Activated CD4-positive, alpha-beta T cell treated with anti-CD3 and anti-CD28 coated beads, Interleukin-2, amount 50 U/mL, for 4 hours (primary cell): ENCODE data around the gene KIAA0319L.

Source experiments
- DNase-seq, 2 experiments: peaks; one replicate each; pipeline ENCODE4 v3.0.0-alpha.2; 2020

The KIAA0319L gene

DNA sequence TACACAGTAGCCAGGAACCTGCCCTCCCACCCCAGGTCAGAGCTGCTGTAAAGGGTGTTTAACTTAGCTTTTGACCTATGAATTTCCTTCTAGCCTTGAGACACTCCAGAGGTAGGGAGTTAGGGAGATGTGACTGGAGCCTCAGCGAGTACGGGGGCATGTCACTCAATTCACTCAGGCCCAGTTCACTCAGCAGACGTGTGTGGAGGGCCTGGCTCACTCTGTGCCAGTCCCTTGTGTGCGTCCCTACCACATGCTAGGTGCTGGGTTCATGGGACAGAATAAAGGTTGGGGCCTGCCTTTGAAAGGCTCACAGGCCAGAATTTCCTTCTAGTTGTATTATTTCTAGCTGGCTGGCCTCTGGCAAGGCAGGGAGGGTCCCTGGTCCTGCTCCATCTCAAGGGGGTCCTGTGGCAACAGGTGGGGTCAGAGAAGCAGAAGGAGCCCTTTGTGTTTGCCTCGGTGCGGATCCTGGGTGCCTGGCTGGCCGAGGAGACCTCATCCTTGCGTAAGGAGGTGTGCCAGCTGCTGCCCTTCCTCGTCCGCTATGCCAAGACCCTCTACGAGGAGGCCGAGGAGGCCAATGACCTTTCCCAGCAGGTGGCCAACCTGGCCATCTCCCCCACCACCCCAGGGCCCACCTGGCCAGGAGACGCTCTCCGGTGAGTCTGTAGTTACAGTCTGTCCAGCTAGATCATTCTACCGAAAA lies 4.9 kb upstream of the KIAA0319L start:
- no peak for DNase-seq

DNA sequence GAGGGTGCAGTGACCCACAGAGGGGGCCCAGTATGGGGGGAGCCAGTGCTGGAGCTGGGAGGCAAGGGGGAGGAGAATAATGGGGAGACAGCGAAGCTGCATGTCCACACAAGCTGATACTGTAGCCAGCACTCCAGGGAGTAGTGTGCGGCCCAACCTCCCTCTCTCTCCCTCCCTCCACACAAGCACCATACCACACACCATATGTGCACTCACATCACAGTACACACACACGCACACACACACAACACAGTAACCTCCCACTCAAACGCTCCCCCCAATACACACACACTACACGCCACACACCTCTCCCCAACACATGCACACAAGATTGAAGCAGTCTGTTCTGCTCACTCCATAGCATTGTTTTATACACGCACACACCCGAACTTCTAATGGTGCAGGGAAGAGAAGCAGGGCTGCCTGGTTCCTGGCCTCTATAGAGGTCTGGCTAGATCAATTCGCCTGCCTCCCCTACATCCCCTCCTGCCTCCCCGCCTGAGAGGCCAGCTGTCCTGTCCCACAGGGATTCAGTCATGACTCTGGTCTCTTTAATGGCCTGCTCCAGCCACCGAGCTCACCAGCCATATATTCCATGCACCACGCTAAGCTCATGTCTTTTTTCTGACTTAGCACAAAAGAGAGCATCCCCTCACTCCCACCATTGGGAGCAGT lies 4.2 kb upstream of the KIAA0319L start:
- DNase-seq: no peak

GRCh38 chr1:35560256-35561225 lies 3.3 kb upstream of the KIAA0319L start:
- no peak for DNase-seq

DNA sequence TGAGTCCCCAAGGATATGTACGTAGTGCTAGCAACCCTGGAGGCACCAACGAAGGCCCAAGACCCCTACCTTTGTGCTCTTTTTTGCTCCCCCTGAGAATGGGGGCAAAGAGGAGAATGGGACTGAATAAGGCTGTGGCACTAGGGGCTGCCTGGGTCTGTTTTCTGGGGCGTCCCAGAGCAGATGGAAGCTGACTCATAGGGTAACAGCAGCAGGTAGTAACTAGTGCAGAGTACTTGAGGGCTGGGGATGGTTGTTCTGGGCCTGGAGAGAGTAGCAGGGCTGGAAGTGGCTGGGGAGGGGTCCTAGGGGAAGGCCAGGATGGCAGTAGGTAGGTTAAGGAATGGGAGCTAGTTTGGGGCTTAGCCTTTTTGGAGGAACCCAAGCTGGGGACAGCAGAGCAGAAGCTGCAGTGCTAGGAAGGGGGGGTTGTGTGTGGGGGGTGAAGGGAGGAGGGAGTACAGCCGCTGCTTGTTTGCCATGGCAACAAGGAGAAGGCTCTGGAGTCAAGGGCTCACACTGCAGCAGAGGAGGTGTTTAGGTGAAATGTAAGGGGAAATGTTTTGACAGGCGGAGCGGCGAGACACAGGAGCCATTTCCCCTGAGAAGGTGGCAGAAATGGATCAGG lies 2.2 kb upstream of the KIAA0319L start:
- DNase-seq: peak in 1 of 2 experiments; percentile 23

DNA sequence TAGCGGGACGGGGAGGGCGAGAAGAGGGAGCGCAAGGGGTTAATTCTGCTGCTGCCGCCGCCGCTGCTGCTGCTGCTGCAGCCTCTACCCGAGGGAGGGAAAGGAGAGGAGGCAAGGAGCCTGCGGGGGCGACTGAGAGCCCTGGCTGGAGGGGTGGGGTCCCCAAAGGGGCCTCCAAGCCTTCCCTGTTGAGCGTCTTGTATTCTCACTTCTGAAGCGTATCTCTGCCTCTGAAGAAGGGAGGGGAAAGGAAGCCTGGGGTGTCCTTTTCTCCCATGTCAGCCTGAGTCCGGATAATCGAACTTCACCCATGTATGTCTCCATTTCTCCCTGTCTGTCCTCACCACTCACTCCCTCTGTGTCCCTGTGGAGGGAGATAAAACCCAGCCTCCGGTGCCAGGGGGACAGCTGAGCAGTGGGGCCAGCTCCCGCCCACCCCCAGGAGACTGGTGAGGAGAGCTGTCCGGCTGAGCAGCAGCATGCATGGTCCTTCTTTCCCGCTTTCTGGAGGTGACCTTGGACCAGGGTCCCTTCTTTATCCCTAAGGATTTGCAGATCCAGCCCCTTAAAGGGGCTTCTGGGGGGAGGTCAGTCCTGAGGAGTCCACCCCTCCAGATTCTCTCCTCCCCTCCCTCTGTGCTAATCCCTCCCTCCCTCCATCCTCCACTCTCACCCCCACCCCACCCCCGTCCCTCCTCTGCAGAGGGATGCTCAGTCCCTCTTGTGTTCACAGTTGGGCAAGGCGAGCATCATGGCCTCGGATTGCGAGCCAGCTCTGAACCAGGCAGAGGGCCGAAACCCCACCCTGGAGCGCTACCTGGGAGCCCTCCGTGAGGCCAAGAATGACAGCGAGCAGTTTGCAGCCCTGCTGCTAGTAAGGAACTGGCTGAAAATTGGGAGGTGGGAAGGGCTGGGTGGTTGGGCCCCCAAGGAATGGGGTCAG lies 1.4 kb upstream of the KIAA0319L start:
- no peak for DNase-seq

- DNase-seq: peak; percentile 96 to 97
These were observed 589 bp upstream of the KIAA0319L start, which contains the start of gene NCDN for GRCh38 chr1:35557611-35558373. NCDN (plus strand) TSS chr1:35557799; CDS start chr1:35558191, 392 bp downstream.

DNA sequence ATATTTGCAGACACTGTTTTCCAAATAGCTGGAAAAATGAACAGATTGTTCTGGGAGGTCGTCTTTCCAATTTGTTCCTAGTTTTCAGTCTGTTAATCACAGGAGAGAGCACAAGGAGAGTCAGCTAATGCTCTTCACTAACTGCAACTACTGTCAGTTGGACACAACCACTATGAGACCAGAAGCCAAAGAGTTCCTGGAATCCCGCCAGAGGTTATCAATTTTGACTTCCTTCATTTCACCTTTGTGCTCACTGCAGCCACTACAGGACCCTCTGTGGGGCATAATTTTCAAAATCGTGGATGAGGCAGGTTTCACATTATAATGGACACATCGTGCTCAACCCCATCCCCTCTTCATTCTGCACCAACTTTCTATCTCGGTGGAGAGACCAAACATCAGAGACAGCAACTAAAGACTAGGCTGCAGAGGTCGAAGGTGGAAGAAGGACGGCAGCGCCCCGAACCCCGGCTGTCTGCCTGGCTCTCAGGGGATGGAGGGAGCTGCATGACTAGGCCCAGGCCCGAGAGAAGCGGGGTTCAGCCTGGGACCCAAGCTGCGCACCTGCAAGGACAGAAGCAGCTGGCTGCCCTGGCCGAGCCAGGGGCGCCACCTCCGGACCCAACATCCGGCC lies 602 bp downstream of the KIAA0319L start:
- no peak for DNase-seq

- no peak for DNase-seq
These were observed 1.4 kb downstream of the KIAA0319L start for GRCh38 chr1:35555601-35556477.

DNA sequence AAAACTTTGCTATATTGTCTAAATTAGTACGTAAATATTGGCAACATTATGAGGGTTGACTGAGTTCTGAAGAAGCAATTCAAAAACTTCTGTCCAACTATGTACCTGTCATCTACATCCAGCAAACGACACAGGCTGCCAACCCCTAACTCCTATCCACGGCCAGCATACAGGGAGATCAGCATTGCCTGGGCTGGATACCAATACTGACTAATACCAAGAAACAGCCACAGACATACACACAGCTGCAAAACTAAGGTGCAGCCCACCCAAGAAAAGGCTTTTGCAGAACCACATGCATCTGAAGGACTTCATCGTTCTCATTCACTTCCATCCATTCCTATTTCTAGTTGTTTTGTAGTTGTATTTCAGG lies 2.0 kb downstream of the KIAA0319L start:
- DNase-seq: no peak

- DNase-seq: no peak
These were observed 2.7 kb downstream of the KIAA0319L start for GRCh38 chr1:35554266-35555211.

DNA sequence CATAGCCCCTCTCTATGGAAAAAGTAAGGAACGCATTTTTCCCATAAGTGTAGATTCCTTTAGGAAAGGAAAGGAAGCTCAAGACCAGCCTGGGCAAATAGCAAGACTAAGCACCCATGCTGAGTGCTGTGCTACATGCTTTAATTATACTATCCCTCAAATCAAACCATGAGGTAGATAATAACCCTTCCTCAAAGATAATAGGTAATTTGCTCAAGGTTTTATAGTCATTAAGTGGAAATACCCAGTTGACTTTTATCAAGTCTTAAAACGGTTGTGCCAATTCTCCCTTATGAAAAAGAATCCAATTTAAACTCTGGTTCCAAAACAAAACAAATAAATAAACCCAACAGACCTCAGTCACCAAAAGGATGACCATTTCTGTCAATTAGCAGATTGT lies 3.4 kb downstream of the KIAA0319L start:
- no peak for DNase-seq

GRCh38 chr1:35546614-35547013 lies 10.6 kb downstream of the KIAA0319L start:
- DNase-seq: no peak

DNA sequence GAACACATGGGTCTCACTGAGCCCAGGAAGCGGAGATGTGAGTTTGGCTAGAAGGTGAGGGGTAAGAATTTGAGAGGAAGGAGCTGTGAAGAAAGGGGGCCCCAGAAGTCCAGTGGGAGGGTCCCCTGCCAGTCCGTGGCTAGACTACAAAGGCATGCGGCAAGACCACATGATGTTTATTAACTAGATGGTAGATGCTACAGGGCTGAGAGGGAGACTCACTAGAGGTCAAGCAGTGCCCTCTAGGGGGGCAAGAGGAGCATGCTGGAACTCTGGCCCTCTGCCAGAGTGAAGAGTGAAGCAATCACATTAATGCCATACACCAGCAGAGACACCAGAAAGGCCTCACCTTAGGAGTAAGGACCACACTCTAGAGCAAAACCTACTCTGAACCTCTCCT lies 12.2 kb downstream of the KIAA0319L start:
- DNase-seq: peak; percentile 49 to 53

GRCh38 chr1:35539824-35540261 lies 17.4 kb downstream of the KIAA0319L start:
- DNase-seq: no peak

DNA sequence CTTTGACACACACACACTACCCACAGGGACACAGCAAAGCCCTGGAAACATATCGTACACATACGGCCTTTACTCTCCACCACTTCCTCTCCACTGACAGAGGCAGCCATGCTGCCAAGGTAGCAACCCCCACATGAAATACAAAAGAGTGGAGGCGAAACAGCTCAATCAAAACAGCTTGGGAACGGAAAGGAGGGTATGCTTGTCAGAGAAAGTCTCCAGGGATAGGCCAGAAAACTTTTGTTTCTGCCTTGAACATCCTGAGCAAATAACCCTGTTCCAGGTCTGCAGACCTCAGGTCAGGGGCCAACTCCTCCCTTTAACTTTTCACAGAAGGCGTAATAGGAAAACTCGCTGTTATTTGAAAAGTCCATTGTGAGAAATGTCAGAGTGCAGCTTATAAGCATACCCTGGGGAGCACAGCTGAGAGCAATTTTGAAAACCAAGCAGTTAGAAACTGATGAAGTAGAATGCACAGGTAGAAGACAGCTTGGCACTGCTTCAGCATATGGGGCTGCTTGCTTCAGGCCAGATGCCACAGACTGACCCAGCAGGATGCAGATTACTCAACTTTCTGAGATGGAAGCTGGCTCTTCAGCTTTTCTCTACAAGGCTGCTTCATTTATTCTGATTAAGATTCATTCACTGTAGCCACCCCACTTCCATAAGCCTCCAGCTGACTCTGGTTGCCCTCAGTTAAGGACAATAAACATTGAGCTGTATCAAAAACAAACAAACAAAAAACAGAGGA lies 18.0 kb downstream of the KIAA0319L start:
- DNase-seq: no peak

DNA sequence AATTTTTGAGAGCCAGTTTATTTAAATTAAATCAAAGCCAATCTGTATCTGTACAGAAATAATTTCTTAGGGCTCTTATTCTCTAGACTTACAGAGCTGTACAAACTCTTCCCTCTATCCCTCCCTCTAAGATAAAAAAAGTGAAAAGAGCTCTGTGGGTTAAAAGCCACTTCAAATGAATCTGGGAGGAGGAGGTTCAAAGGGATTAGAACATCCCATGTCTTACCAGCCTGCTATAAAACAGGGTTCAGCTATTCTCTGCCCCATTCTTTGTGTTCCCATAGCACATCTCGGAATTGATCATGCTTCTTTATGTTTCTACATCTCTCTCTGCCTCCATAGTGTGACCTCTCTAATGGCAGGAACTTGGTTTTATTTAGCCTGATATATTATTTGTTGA lies 19.4 kb downstream of the KIAA0319L start:
- no peak for DNase-seq

DNA sequence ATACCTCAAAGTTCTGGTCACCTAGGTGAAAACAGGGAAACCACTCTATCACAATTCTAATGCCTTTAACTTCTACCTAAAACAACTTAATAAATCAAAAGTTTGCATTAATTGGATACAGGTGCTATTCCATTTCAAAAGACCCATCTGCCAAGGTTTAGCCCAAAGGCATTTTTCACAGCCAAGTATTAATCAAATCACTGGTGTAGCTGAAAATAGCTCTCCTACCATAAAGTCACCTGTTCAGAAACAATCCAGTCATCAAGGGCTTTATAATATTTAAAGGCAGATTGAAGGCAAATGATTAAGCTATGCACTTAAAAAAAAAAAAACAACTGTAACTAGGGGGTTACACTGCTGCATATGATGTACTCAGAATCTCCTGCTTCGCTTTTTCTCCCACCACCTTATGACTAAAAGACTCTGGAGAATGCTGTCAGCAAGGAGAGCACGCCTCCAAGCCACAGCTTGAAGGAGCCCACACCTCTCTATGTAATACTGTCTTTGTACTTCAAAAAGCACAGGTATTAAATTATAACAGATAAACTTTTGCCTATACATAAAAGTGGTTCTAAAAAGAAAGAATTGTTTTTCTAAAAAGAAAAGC lies 20.5 kb downstream of the KIAA0319L start:
- DNase-seq: no peak
